Endothelial cell of umbilical vein (primary cell): ENCODE data around the gene NR2C2. TPM values are rescaled to one million over a fixed set of nuclear protein-coding genes. Genes with fewer than 3 reads are reported as not detected.

ENCODE experiments used
- BruUV-seq: library from RNA; stranded (reverse); fragments of 400-500 nt; replicated peaks from 2 replicates; lab custom pipeline; 2021; lab: Mats Ljungman, UMichigan
- CTCF ChIA-PET: fragments of 300-600, 350-600 bp; sonication (Branson Sonifier 250); formaldehyde crosslinking; loops from one replicate; lab custom pipeline; 2021; ENCODE audit warnings: antibody characterized with exemption, inconsistent platforms; lab: Charles Lee
- POLR2A ChIA-PET: fragments of 300-600, 350-600 bp; sonication (Branson Sonifier 250); formaldehyde crosslinking; loops from one replicate; lab custom pipeline; 2021; ENCODE audit warnings: antibody characterized with exemption, inconsistent platforms; lab: Charles Lee
- DNase-seq: peaks from one replicate; pipeline ENCODE4 v3.0.0-alpha.2; 2011; ENCODE audit warnings: low read depth, low spot score
- FAIRE-seq: peaks from 2 replicates; lab custom pipeline; 2011; peaks lifted over from hg19 to GRCh38; lab: Jason Lieb, UNC
- H2AFZ ChIP-seq: 2 replicates; pipeline ENCODE4 v1.6.0; 2012; ENCODE audit warnings: low read depth, low read length, control low read depth, inconsistent platforms
- H3K27ac ChIP-seq: 2 replicates; pipeline ENCODE4 v1.5.1; 2011; ENCODE audit warnings: low read depth, mild to moderate bottlenecking, control low read depth, low read length, moderate library complexity; ENCODE audit not compliant: insufficient read depth
- H3K27me3 ChIP-seq, 2 experiments: 2 replicates each; pipeline versions ENCODE4 v1.6.0 to v1.6.1; 2011; ENCODE audit warnings: low read length in 2 of 2, mixed read lengths in 1 of 2; ENCODE audit not compliant: control insufficient read depth in 2 of 2, insufficient read depth in 2 of 2
- H3K36me3 ChIP-seq, 2 experiments: 2 replicates in 1 of 2; 3 replicates in 1 of 2; pipeline ENCODE4 v1.5.1; 2011; ENCODE audit warnings: low read length in 2 of 2, mild to moderate bottlenecking in 1 of 2, moderate library complexity in 1 of 2; ENCODE audit not compliant: control insufficient read depth in 2 of 2, insufficient read depth in 2 of 2; ENCODE audit errors: extremely low read depth in 1 of 2
- H3K4me1 ChIP-seq: 3 replicates; pipeline ENCODE4 v1.5.1; 2011; ENCODE audit warnings: mild to moderate bottlenecking, low read length; ENCODE audit not compliant: control insufficient read depth, insufficient read depth; ENCODE audit errors: extremely low read depth
- H3K4me2 ChIP-seq: 2 replicates; pipeline ENCODE4 v1.6.1; 2011; ENCODE audit warnings: low read length, control low read depth, mixed read lengths; ENCODE audit not compliant: insufficient read depth
- H3K4me3 ChIP-seq, 3 experiments: fragments of 200-600 bp in 1 of 3; sonication (generic), shearing (Covaris generic) in 1 of 3; replicated peaks in 1 of 3; 2 replicates each; pipeline ENCODE4 v1.5.1; 2011 to 2016; ENCODE audit warnings: control low read depth in 3 of 3, low read length in 3 of 3, mild to moderate bottlenecking in 2 of 3, inconsistent platforms in 1 of 3, low read depth in 1 of 3, moderate library complexity in 1 of 3; ENCODE audit not compliant: insufficient read depth in 1 of 3
- H3K79me2 ChIP-seq: 2 replicates; pipeline ENCODE4 v1.6.0; 2012; ENCODE audit warnings: low read length, inconsistent platforms; ENCODE audit not compliant: control insufficient read depth, insufficient read depth
- H3K9ac ChIP-seq: replicated peaks from 2 replicates; pipeline ENCODE3; 2011; ENCODE audit warnings: low read length, control low read depth; ENCODE audit not compliant: insufficient read depth; ENCODE audit errors: extremely low read depth
- H3K9me1 ChIP-seq: replicated peaks from 3 replicates; pipeline ENCODE4 v1.6.0; 2011; ENCODE audit warnings: mild to moderate bottlenecking, low read length; ENCODE audit not compliant: control insufficient read depth, insufficient read depth; ENCODE audit errors: extremely low read depth
- H3K9me3 ChIP-seq: replicated peaks from 2 replicates; pipeline ENCODE4 v1.5.1; 2012; ENCODE audit warnings: low read length, inconsistent platforms; ENCODE audit not compliant: control insufficient read depth, insufficient read depth
- H4K20me1 ChIP-seq: replicated peaks from 2 replicates; pipeline ENCODE3; 2011; ENCODE audit warnings: mild to moderate bottlenecking, low read length; ENCODE audit not compliant: control insufficient read depth, insufficient read depth; ENCODE audit errors: extremely low read depth
- GATA2 ChIP-seq: IDR thresholded peaks from 2 replicates; pipeline ENCODE4 v1.7.0; 2011; ENCODE audit warnings: low read depth, mild to moderate bottlenecking, moderate library complexity, mixed read lengths, low read length; ENCODE audit not compliant: insufficient read length, insufficient read depth
- POLR2A ChIP-seq: IDR thresholded peaks from 2 replicates; pipeline ENCODE4 v1.6.1; 2012; ENCODE audit warnings: low read depth, mild to moderate bottlenecking, control low read depth, low read length
- POLR2AphosphoS5 ChIP-seq: IDR thresholded peaks from 2 replicates; pipeline ENCODE4 v1.6.1; 2012; ENCODE audit warnings: low read depth, mild to moderate bottlenecking, control low read depth, low read length, moderate library complexity; ENCODE audit not compliant: insufficient read depth
- dilution Hi-C: fragments of 300-500 bp; cut with MboI; formaldehyde crosslinking; loops from one replicate; pipeline ENCODE4 v1.15.0; 2019; ENCODE audit warnings: low sequenced_read_pairs; ENCODE audit not compliant: extremely low pct_ligation_motif_present
- intact Hi-C: fragments of 100-400 bp; cut with micrococcal nuclease; formaldehyde crosslinking; loops from one replicate; pipeline ENCODE4 v1.10.0; 2022
- polyA plus RNA-seq, 4 experiments: library from polyadenylated mRNA; depleted of rRNA in 3 of 4; stranded (reverse) in 3 of 4; unstranded in 1 of 4; fragments of >200 nt; gene quantifications; 2 replicates each; pipeline versions ENCODE4 v1.2.1 to v1.2.3, GENCODE V29; 2011 to 2012; ENCODE audit warnings: missing spikeins in 1 of 4
- total RNA-seq: library from RNA; stranded (reverse); gene quantifications from 2 replicates; pipeline ENCODE4 v1.2.3, GENCODE V29; 2021
- TF ChIP-seq, protein P1 (sequence below), 2 donors: IDR thresholded peaks; 1 replicate in 1 of 2; 2 replicates in 1 of 2; pipeline ENCODE4 v1.5.1; 2011; ENCODE audit warnings: low read length in 2 of 2, mild to moderate bottlenecking in 2 of 2, moderate library complexity in 2 of 2, control low read depth in 1 of 2, inconsistent platforms in 1 of 2, low read depth in 1 of 2; ENCODE audit not compliant: insufficient read depth in 1 of 2; ENCODE audit errors: extremely low read depth in 1 of 2
- TF ChIP-seq, protein P2 (sequence below): IDR thresholded peaks from 2 replicates; pipeline ENCODE4 v1.6.1; 2011; ENCODE audit not compliant: insufficient read depth, insufficient read length

NR2C2 gene
- total and polyA plus RNA-seq, 2 donors (not counting 3 experiments of a cell fraction or from before 2014, with no cell fraction given) = 20.3 to 59.8 TPM

GRCh38 chr3:14988988-14989394 lies 41.6 kb downstream of the NR2C2 start:
- TF ChIP-seq POLR2AphosphoS5 (no peak), GATA2 (no peak), POLR2A (no peak)
- TF ChIP-seq, protein P1, sequence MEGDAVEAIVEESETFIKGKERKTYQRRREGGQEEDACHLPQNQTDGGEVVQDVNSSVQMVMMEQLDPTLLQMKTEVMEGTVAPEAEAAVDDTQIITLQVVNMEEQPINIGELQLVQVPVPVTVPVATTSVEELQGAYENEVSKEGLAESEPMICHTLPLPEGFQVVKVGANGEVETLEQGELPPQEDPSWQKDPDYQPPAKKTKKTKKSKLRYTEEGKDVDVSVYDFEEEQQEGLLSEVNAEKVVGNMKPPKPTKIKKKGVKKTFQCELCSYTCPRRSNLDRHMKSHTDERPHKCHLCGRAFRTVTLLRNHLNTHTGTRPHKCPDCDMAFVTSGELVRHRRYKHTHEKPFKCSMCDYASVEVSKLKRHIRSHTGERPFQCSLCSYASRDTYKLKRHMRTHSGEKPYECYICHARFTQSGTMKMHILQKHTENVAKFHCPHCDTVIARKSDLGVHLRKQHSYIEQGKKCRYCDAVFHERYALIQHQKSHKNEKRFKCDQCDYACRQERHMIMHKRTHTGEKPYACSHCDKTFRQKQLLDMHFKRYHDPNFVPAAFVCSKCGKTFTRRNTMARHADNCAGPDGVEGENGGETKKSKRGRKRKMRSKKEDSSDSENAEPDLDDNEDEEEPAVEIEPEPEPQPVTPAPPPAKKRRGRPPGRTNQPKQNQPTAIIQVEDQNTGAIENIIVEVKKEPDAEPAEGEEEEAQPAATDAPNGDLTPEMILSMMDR (IDR thresholded peaks at IDR 0.05; ENCODE audit: extremely low read depth in 1 of 2, insufficient read depth in 1 of 2, low read depth in 1 of 2, low read length in 2 of 2) = no peak
- TF ChIP-seq, protein P2, sequence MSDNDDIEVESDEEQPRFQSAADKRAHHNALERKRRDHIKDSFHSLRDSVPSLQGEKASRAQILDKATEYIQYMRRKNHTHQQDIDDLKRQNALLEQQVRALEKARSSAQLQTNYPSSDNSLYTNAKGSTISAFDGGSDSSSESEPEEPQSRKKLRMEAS = no peak
- H3K4me1 ChIP-seq = peaks cover 9% of the 10 kb centered on the region
- no peak overlapping the region for H3K4me2 ChIP-seq
- H3K79me2 ChIP-seq = peaks cover 59% of the 10 kb centered on the region
- H4K20me1 ChIP-seq = peaks cover 14% of the 10 kb centered on the region
- H3K9me3 ChIP-seq = no peaks in the 10 kb centered on the region
- BruUV-seq = no TSS peak
- intact Hi-C loops (no loop called here), dilution Hi-C loops (no loop called here)
- CTCF ChIA-PET = interaction anchor here (0.8 kb wide), 1 partner anchor 23 kb away, joined by 3 read pairs; no protein-coding TSS in a partner anchor
- FAIRE-seq (no peak), DNase-seq (no peak)
- no peak overlapping the region for H3K9ac ChIP-seq
- no peaks in the 10 kb centered on the region for H3K36me3 ChIP-seq
- POLR2A ChIA-PET = no interaction called here
- no peaks in the 10 kb centered on the region for H3K27me3 ChIP-seq
- no peak overlapping the region for H2AFZ ChIP-seq
- H3K4me3 ChIP-seq = no peak overlapping the region
- H3K9me1 ChIP-seq = no peaks in the 10 kb centered on the region
- H3K27ac ChIP-seq = no peak overlapping the region
